NCI-H2196 treated with DMSO at 0.1 percent for 48 hours (cell line): ENCODE measurements around the gene RPS27.
"Not testable (repeated sequence)": the region's sequence is repeated elsewhere in the genome, so short reads cannot be mapped to it uniquely, and the experiment has no call there.

Experiments
- DNase-seq: peaks from one replicate; lab custom pipeline; 2025; ENCODE audit not compliant: unreplicated experiment; lab: John Stamatoyannopoulos, UW

The RPS27 gene

DNA sequence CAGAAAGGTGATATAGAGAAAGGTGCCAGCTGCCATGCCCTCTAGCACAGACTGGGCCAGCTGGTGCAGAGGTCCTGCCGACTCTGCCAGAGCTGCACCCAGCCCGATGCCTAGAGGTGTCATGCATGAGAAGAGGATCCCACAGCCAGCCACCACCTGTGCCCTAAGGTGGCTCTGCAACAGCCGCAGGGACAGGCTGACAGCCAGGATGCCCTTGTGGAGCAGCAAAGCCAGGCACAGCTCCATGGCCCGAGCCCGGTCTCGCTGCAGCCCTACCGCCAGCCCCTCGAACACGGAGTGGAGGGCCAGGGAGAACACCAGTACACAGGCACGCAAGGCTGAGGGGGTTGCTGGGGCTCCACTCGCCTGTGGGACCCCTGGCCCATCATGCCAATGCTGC lies 30.4 kb upstream of the RPS27 start:
- no peak for DNase-seq

DNA sequence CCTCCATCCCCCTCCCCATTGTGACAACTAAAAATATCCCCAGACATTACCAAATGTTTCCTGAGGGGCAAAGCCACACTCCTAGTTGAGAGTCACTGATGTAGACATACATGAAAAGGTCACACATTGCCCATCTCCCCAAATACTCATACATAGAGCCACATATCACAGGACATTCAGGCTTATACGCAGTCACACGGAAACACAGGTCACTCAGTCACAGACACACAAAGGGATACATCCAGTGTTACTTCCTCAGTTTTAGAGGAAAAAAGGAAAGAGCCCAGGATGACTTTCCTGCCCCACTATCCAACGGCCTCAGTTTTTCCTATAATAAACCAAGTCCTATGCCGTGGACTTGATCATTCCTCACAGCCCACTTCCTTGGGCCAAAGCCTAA lies 29.1 kb upstream of the RPS27 start:
- DNase-seq: no peak

DNA sequence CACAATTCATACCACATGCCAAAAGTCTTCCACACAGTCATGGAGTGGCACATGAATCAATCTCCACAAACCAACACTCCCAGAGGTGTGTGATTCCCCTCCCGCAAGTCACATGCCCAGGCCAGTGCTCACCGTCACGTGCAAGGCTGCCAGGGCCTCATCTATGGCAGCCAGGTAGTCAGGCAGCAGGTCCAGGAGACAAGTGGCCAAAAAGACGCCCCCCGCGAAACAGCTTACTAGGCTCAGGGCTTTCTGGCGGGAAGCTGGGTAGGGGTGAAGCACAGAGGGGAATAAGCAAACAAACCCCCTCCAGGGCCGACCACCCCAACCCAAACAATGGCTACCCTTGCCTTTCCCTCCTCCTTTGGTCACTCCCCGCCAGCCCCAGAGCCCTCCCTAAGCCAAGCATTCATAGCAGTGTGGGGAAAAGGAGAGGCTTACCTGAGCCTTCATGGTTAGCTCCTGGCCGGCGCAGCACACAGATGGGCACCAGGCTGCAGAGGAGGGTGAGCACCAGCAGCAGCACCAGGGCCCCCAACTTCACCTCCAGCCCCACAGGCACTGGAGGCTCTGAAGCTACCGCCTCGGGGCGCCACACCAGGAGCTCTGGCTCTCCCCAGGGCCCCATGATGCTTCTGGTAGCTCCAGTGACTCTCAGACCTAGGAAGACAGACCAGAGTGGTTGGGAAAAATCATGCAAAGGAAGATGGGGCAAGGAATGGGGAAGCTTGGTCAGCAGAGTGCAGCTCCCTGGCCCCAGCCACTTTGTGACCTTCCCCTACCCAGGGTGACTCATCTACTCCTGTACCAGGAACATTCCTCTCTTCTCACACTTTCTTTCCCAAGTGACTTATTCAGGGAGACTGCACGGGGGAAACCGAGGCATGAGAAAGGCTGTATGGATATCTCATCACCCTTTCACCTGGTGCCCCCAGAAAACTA lies 28.2 kb upstream of the RPS27 start:
- DNase-seq: no peak

DNA sequence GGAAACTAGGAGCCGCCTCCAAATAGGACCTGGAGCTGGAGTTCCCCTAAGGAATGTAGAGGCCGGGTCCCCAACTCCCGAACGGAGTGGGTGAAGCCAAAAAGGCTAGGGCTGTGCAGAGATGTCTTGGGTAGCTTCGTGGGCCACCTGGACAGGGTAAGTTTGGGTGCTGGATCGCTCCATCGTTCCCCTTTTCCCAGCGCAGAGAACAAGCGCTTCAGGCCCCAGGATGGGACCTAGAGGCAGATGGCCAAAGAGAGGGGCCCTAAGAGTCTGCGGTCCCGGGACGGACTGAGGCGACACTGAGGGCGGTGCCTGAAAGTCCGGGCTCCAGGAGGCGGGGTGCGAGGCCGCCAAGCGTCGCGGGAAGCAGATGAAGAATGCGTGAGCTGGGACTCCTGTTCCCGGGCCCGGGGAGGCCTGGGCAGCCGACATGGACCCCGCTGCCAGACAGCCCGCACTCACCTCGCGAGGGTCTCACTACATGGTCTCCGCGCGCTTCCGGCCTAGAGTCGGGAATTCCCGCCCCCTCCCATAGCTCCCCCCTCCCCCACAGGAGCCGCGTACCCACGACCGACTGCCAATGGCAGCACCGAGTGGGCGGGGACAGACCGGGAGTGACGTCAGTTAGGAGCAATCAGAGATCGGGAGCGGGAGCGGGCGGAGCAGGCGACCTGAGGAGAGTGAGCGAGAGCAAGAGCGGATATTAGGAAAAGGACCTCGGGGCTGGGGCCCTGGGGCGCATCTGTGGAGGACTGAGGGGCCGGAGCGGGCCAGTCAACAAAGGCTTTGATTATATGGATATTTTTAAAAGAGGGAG lies 27.3 kb upstream of the RPS27 start, which contains the start of gene SLC39A1:
SLC39A1 (minus strand) TSS at position 508 of the 820 bp plus-strand sequence. CDS start 822 bp downstream, outside the sequence.
- peak; percentile 94 for DNase-seq

DNA sequence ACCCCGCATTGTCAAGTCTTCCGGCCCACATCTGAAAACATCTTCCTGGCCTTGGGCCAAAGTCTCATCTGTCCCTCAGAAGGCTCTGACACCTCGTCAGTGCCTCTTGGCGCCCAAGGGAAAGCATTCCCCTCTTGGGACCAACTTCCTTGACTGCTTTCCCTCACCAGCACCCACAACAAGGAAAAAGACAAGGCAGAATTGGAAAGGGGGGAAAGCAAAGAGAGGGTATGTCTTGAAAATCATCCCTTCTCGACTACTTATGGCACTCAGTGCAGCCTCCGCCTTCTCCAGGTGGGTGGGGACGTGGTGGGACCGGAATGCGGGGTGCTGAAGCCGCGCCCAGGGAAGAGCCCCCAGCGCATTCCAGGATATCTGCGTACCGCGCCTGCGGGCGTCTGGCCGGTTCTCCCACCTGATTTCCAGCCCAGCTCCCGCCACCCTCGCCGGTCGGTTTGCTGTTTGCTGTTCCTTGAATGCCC lies 26.7 kb upstream of the RPS27 start:
- DNase-seq: no peak

DNA sequence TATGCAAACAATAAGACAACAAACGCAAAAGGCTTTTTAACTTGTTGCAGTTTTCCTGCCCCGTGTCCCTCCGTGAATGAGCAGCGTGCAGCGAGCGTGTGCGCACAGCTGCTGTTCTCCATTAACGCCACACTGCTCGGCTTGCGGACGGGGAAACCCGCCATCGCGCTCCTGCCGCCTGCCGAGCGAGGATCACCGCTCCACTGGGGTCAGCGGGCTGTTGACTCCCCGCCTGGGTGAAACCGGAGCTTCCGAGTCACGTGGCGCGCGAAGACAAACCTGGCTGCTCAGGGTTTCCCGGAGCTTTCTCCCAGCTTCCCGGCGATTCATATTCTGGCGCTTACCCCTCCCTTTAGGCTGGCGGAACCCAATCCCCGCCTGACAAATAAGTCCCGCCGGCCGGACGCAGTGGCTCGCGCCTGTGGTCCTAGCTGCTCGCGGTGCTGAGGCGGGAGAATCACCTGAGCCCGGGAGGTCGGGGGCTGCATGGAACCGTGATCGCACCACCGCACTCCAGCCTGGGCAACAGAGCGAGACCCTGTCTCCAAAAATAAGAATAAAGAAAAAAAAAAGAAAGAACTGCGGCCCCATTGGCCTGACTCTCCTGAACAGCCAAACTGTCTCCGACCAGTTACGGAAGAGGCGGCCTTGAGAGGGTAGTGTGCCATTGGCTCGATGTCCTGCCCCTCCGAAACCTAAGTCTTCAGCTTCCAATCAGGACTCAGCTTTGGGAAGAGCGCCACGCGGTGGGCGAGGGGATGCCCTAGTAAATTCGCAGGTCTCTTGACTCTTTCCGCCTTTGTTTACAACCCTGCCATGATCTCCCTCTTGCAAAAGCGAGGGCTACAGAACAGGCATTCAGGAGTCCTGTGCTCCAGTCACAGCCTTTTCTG lies 23.2 kb upstream of the RPS27 start, which contains the start of gene CREB3L4:
CREB3L4 (plus strand) TSS at position 796 of the 893 bp plus-strand sequence. CDS start 624 bp downstream, outside the sequence.
- DNase-seq: peak; percentile 96

DNA sequence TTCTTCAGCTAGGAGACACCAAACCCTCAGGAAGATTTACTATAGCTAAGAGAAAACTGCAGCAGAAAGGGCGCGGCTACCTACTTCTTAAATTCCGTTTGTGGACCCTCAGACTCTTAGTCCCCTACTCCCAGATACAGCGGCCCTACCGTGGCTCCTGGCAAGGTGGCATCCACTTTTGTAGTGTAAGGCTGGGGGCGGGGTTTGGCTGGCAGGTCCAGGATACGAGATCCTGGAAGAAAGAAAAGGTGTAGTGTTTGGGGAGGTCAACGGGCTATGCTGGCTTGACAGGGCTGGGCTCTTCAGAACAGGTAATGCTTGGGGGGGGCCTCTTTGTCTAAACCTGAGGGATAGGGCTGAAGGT lies 22.6 kb upstream of the RPS27 start:
- DNase-seq: peak; percentile 43

DNA sequence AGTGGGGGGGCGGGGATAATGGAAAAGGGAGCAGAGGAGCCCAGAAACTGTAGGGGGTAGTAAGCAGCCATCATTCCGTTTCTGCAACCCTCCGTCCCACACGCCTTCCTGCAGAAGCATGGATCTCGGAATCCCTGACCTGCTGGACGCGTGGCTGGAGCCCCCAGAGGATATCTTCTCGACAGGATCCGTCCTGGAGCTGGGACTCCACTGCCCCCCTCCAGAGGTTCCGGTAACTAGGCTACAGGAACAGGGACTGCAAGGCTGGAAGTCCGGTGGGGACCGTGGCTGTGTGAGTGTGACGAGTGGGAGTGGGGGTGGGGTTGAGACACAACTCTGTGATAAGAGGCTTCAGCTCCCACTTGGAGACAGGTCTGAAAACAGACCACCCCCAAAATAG lies 22.2 kb upstream of the RPS27 start:
- no peak for DNase-seq

DNA sequence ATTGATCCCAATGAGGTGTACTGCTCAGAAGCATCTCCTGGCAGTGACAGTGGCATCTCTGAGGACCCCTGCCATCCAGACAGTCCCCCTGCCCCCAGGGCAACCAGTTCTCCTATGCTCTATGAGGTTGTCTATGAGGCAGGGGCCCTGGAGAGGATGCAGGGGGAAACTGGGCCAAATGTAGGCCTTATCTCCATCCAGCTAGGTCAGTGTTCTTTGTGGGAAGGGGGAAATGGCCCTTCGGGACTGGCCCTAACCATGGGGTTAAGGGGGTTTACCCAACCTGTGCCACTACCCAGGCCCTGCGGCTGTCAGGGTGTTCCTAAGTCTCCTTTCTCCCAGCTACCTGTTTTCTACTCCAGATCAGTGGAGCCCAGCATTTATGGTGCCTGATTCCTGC lies 21.6 kb upstream of the RPS27 start:
- no peak for DNase-seq

DNA sequence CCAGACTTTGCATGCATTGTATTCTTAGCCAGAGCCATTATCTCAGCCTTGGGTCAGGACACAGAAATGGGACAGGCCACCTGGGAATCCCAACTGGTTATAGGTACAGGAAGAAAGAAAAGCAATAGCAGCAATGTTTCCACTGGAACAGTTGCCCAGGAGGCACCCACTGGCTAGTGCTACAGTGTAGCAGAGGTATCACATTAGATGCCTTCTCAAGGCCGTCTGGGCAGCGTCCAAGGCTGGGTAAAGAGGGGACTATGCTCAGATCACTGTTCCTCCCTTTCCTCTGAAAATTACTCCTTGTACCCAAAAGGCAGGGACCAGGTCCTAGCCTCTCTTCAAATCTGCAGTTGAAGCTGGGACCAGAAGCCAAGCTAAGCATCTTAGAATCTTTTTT lies 20.2 kb upstream of the RPS27 start:
- DNase-seq: no peak

DNA sequence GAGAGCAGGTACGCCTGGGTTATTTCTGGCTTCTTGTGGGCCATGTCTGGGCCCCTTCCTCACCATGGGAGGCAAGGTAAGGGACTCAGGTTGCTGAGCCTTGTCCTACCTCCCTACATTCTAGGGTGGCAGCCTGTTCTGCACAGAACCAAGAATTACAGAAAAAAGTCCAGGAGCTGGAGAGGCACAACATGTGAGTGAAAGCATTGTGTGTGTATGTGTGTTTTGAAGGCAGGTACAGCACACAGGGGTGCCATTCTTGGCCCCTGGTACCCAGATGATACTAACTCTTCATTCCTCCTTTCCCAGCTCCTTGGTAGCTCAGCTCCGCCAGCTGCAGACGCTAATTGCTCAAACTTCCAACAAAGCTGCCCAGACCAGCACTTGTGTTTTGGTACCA lies 17.5 kb upstream of the RPS27 start:
- no peak for DNase-seq

DNA sequence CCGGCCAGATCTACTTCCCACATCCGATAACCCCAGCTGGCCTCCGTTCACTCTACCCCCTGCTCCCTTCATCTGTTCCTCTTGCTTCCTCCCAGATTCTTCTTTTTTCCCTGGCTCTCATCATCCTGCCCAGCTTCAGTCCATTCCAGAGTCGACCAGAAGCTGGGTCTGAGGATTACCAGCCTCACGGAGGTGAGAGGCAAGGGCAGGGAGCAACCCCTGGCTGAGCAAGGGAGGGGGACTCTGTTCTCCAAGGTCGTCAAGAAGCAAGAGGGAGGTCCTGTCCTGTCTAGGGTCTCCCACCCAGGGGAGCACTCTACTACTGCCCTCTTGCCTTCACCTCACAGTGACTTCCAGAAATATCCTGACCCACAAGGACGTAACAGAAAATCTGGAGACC lies 17.0 kb upstream of the RPS27 start:
- no peak for DNase-seq

DNA sequence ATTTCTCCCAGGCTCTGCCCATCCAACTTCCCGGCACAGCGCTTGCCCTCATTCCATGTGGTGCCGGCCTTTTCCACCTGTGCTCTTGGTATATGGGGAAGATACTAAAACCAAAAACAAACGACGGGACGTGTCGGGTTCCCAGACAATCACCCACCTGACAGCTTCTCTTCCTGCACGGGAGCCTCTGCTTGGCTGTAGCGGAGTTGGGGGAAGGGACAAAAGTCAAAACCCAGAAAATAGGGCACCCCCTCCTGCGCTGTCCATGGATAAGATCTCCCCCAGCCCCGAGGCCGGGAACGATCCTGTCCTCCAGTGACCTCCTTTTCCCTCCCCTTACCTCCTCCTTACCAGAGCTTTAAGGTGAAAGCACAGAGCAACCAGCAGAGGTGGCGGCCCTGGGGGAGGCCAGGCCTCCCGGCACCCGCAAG lies 13.7 kb upstream of the RPS27 start:
- no peak for DNase-seq

DNA sequence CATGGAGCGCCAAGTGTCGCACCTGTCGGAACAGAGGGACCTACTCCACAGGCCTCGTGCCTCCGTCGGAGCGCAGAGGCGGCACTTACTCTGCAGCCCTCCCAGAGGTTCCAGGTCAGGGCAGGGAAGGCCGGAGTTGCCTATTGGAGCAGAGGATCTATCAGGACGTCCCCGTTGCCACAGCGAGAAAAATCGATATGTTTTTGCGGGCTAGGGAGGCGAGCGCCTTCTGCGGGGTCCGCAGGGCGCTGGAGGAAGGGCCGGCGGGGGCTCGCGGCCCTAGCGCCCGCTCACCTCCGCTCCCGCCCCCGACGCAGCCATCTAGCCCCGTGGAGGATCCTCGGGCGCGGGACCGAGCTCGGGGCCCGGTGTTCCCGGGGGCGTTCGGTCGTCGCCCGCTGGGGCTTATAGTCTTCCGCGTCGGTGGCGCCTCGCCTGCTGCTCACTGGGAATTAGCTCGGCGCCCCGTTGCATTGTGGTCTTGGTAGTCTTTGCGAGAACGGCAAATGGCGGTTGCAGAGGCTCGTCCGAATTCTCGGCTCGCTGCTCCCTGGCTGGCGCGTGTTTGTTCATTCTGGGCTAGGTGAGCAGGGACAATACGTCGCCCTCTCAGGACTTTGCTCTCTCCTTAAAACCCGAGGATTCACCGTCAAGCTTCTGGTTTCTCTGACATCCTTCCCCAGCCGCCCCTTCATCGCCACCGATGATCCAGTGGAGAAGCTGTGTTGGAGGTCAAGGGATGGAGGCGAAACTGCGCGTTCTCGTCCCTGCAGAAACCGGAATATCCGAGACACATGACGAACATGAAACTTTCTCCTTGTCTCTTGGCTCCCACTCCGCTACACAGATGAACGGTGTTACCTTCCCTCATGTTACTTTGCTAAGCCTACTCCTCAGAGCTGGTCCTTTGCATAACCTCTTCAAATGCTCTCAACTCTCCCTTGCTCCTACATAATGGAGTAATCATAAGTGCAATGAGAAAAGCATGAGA lies 13.0 kb upstream of the RPS27 start, which contains the start of gene JTB:
JTB (minus strand) TSS at position 425 of the 991 bp plus-strand sequence; CDS start at position 3, 422 bp downstream.
- DNase-seq: peak; percentile 79

DNA sequence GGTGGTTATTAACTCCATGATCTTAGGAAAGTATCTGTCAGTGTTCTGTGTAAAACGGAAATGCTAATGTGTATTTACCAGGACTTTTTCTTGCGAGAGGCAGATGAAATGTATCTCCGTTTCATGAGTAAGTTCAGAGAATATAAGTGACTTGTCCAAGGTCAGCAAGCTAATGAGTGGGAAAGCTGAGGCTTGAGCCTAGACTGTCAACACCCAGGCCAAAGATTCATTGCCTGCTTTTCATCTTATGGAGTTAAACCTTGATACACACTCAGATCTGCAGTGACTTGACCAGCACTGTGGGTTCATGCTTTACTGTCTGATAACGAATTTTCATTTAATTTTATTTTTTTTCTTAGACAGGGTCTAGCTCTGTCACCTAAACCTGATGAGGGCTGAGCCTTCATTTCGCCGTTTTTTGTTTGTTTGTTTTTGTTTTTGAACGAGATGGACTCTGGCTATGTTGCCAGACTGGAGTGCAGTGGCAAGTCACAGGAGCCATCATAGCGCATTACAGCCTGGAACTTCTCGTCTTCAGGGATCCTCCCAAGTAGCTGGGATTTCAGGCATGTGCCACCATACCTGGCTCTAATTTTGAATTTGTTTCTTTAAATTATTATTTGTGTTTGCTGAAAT lies 12.2 kb upstream of the RPS27 start:
- no peak for DNase-seq

DNA sequence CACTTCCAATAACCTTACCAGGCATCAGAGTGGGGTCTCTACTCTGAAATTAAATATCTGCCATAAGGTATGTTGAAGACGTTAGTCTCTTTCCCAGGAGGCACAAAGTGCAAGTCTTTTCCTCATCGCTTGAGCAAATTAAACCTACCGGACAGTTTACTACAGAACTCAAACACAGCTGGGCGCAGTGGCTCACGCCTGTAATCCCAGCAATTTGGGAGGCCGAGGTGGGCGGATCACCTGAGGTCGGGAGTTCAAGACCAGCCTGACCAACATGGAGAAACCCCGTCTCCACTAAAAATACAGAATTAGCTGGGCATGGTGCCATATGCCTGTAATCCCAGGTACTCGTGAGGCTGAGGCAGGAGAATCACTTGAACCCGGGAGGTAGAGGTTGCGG lies 11.5 kb upstream of the RPS27 start:
- DNase-seq: not testable (repeated sequence)

DNA sequence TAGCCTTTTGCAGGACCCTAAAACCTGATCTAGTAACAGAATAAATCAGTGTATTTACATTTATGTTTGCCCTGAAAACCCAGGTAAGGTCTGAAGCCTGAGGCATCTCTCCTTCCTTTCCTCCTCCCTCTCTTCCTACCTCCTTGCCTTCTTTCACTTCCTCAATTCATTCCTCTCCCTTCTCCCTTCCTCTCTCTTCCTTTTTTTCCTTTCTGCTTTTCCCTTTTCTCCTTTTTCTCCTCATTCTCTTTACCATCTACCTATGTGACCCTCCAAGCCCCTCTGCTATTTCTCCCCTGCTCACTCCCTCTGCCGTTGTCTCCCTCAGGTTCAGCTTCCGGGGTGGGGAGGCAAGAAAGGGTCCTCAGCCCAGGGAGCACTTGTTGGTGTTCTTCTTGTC lies 8.8 kb upstream of the RPS27 start:
- DNase-seq: not testable (repeated sequence)

DNA sequence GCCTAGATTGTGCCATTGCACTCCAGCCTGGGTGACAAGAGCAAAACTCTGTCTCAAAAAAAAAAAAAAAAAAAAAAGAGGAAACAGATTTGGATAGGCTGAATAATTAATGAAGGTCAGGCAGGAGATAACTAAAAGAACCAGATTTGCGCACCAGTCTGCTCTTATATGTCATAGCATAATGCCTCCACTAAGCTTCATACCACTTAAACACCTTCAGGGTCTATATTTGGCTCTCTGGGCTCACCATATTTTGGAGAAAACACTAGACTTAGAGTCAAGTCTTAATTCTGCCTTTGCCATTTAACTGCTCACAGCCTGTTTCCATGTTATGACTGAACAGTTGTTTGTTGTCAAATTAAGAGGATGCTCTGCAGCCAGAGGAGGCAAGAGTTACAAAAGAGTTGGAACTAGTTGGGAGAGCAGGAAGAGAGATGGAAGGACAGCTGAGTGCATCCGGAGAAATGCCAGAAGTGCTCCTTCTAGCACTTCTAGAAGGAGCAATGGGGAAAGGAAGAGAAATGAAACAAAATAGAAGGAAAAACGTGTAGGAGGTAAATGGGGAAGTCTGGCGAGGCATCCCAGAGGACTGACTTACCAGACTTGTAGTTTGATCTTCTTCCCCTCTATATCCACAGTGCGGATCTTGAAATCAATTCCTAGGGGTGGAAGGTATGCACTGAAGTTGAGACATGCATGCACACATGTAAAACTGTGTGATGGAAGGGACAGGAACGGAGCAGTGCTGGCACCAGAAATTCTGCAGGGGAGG lies 6.3 kb upstream of the RPS27 start:
- no peak for DNase-seq
